H9 (cell line): ENCODE results near the gene BRINP2. TPM values are rescaled to one million over a fixed set of nuclear protein-coding genes. Genes with fewer than 3 reads are reported as not detected.

Source experiments
- DNase-seq: peaks from one replicate; pipeline ENCODE4 v3.0.0-alpha.2; 2017
- H2AFZ ChIP-seq: one replicate; pipeline ENCODE4 v1.6.1; 2013; ENCODE audit warnings: mild to moderate bottlenecking, low read length, control low read depth, moderate library complexity
- H2AK5ac ChIP-seq: 2 replicates; pipeline ENCODE4 v1.6.1; 2013; ENCODE audit warnings: low read length, control low read depth, mixed read lengths; ENCODE audit not compliant: insufficient read length
- H2BK120ac ChIP-seq: one replicate; pipeline ENCODE4 v1.6.1; 2013; ENCODE audit warnings: low read depth, mild to moderate bottlenecking, low read length, control low read depth, inconsistent platforms; ENCODE audit not compliant: poor library complexity, severe bottlenecking
- H2BK12ac ChIP-seq: 2 replicates; pipeline ENCODE4 v1.6.1; 2013; ENCODE audit warnings: low read length, control low read depth, mixed read lengths, low read depth; ENCODE audit not compliant: insufficient read length
- H2BK15ac ChIP-seq: 2 replicates; pipeline ENCODE4 v1.6.1; 2013; ENCODE audit warnings: low read depth, low read length, control low read depth
- H2BK20ac ChIP-seq: one replicate; pipeline ENCODE4 v1.6.1; 2013; ENCODE audit warnings: low read depth, mild to moderate bottlenecking, low read length, control low read depth, inconsistent platforms; ENCODE audit not compliant: poor library complexity, severe bottlenecking
- H2BK5ac ChIP-seq: 2 replicates; pipeline ENCODE4 v1.6.1; 2013; ENCODE audit warnings: low read length, control low read depth, mixed read lengths; ENCODE audit not compliant: insufficient read length
- H3K14ac ChIP-seq: 2 replicates; pipeline ENCODE4 v1.6.1; 2013; ENCODE audit warnings: low read length, control low read depth; ENCODE audit not compliant: insufficient read depth
- H3K18ac ChIP-seq: 2 replicates; pipeline ENCODE4 v1.6.1; 2013; ENCODE audit warnings: low read depth, mild to moderate bottlenecking, mixed read lengths, low read length, control low read depth; ENCODE audit not compliant: insufficient read length
- H3K23ac ChIP-seq: 2 replicates; pipeline ENCODE4 v1.6.1; 2013; ENCODE audit warnings: low read length, control low read depth, mixed read lengths, low read depth; ENCODE audit not compliant: insufficient read length
- H3K23me2 ChIP-seq: 2 replicates; pipeline ENCODE4 v1.6.1; 2013; ENCODE audit warnings: low read depth, mild to moderate bottlenecking, mixed read lengths, low read length, control low read depth; ENCODE audit not compliant: insufficient read length, poor library complexity, severe bottlenecking
- H3K27ac ChIP-seq: 2 replicates; pipeline ENCODE4 v1.5.1; 2013; ENCODE audit warnings: low read length, control low read depth, mixed read lengths, low read depth; ENCODE audit not compliant: insufficient read length
- H3K27me3 ChIP-seq: 2 replicates; pipeline ENCODE4 v1.6.1; 2013; ENCODE audit warnings: low read length, control low read depth, inconsistent platforms; ENCODE audit not compliant: insufficient read depth
- H3K4ac ChIP-seq: 2 replicates; pipeline ENCODE4 v1.6.1; 2013; ENCODE audit warnings: low read depth, mild to moderate bottlenecking, control low read depth, inconsistent platforms, low read length, moderate library complexity
- H3K4me1 ChIP-seq: 2 replicates; pipeline ENCODE4 v1.6.1; 2013; ENCODE audit warnings: low read length, control low read depth, inconsistent platforms; ENCODE audit not compliant: insufficient read depth
- H3K4me2 ChIP-seq: 2 replicates; pipeline ENCODE4 v1.6.1; 2013; ENCODE audit warnings: low read length, control low read depth, mixed read lengths; ENCODE audit not compliant: insufficient read length, insufficient read depth
- H3K56ac ChIP-seq: 2 replicates; pipeline ENCODE4 v1.6.1; 2013; ENCODE audit warnings: low read depth, mild to moderate bottlenecking, mixed read lengths, low read length, control low read depth; ENCODE audit not compliant: insufficient read length
- H3K79me1 ChIP-seq: 2 replicates; pipeline ENCODE4 v1.6.1; 2013; ENCODE audit warnings: low read depth, mild to moderate bottlenecking, moderate library complexity, low read length, control low read depth, inconsistent platforms; ENCODE audit not compliant: insufficient read depth, poor library complexity, severe bottlenecking
- H3K79me2 ChIP-seq: 2 replicates; pipeline ENCODE4 v1.6.1; 2013; ENCODE audit warnings: low read length, control low read depth, inconsistent platforms; ENCODE audit not compliant: insufficient read depth
- H3K9ac ChIP-seq: 2 replicates; pipeline ENCODE4 v1.6.1; 2013; ENCODE audit warnings: low read length, control low read depth, mixed read lengths; ENCODE audit not compliant: insufficient read length; ENCODE audit errors: extremely low read depth
- H3K9me3 ChIP-seq: one replicate; pipeline ENCODE4 v1.6.1; 2013; ENCODE audit warnings: low read depth, low read length, inconsistent platforms; ENCODE audit not compliant: control insufficient read depth
- H3T11ph ChIP-seq: one replicate; pipeline ENCODE4 v1.6.1; 2013; ENCODE audit warnings: mild to moderate bottlenecking, low read length, control low read depth, inconsistent platforms
- H4K20me1 ChIP-seq: one replicate; pipeline ENCODE4 v1.6.1; 2013; ENCODE audit not compliant: control insufficient read depth, insufficient read length, insufficient read depth
- H4K5ac ChIP-seq: 2 replicates; pipeline ENCODE4 v1.6.1; 2013; ENCODE audit warnings: low read depth, mild to moderate bottlenecking, mixed read lengths, low read length, control low read depth; ENCODE audit not compliant: insufficient read length
- H4K8ac ChIP-seq: replicated peaks from 2 replicates; pipeline ENCODE4 v1.6.1; 2013; ENCODE audit warnings: low read length, control low read depth, mixed read lengths, low read depth; ENCODE audit not compliant: insufficient read length
- H4K91ac ChIP-seq: 2 replicates; pipeline ENCODE4 v1.6.1; 2013; ENCODE audit warnings: low read depth, mild to moderate bottlenecking, moderate library complexity, mixed read lengths, low read length, control low read depth; ENCODE audit not compliant: insufficient read length
- H3K27ac Mint-ChIP-seq, 3 experiments: 2 replicates in 2 of 3; 3 replicates in 1 of 3; pipeline ENCODE4 v1.8.0; 2020 to 2021; ENCODE audit warnings: mixed read lengths in 3 of 3, mild to moderate bottlenecking in 1 of 3, moderate library complexity in 1 of 3
- H3K27me3 Mint-ChIP-seq: 2 replicates; pipeline ENCODE4 v1.8.0; 2021; ENCODE audit warnings: low read depth, mild to moderate bottlenecking, moderate library complexity, mixed read lengths
- H3K36me3 Mint-ChIP-seq, 3 experiments: 2 replicates in 2 of 3; 3 replicates in 1 of 3; pipeline ENCODE4 v1.8.0; 2020 to 2021; ENCODE audit warnings: low read depth in 3 of 3, mixed read lengths in 3 of 3; ENCODE audit not compliant: insufficient read depth in 1 of 3
- H3K4me1 Mint-ChIP-seq, 2 experiments: 2 replicates each; pipeline ENCODE4 v1.8.0; 2020; ENCODE audit warnings: mixed read lengths in 2 of 2
- H3K4me3 Mint-ChIP-seq, 2 experiments: 2 replicates in 1 of 2; 3 replicates in 1 of 2; pipeline ENCODE4 v1.8.0; 2020 to 2021; ENCODE audit warnings: mild to moderate bottlenecking in 2 of 2, mixed read lengths in 2 of 2, moderate library complexity in 1 of 2
- H3K9me3 Mint-ChIP-seq, 2 experiments: 2 replicates in 1 of 2; 3 replicates in 1 of 2; pipeline ENCODE4 v1.8.0; 2020; ENCODE audit warnings: mild to moderate bottlenecking in 2 of 2, mixed read lengths in 2 of 2, moderate library complexity in 1 of 2
- CTCF ChIP-seq: fragments of 200-600 bp; sonication (generic); conservative IDR thresholded peaks from 3 replicates; pipeline ENCODE4 v1.8.0; 2021; ENCODE audit warnings: antibody characterized with exemption, mild to moderate bottlenecking
- WGBS: extraction: QIAGEN DNeasy Blood & Tissue Kit; methylation state at CpG from one replicate; pipeline ENCODE4 v1.1.7; 2013; ENCODE audit warnings: missing lambda C conversion rate, low lambda C conversion rate, mixed read lengths; ENCODE audit not compliant: insufficient read length; ENCODE audit errors: extremely low coverage; 5-methylcytosine and 5-hydroxymethylcytosine counted together
- total RNA-seq: library from RNA; stranded (reverse); gene quantifications from 2 replicates; pipeline ENCODE4 v1.2.1, GENCODE V29; 2021

The BRINP2 gene
- total RNA-seq, 1 experiment from 2014 or later, result not detected

GRCh38 chr1:177236962-177237361 lies 66.2 kb downstream of the BRINP2 start:
- Histone ChIP-seq H3K4me1 (no peaks in the 10 kb centered on the region), H3K4me2 (no peak overlapping the region), H3K79me1 (no peaks in the 10 kb centered on the region), H2BK15ac (no peak overlapping the region), H3K79me2 (no peaks in the 10 kb centered on the region), H4K8ac (no peak overlapping the region), H3T11ph (no peak overlapping the region), H3K56ac (no peak overlapping the region), H3K14ac (no peak overlapping the region), H3K23me2 (no peaks in the 10 kb centered on the region), H3K9ac (no peak overlapping the region), H4K5ac (no peak overlapping the region), H3K27ac (no peak overlapping the region), H2BK12ac (no peak overlapping the region), H2BK120ac (no peak overlapping the region), H3K18ac (no peak overlapping the region), H4K91ac (no peak overlapping the region), H3K9me3 (no peaks in the 10 kb centered on the region), H2AFZ (no peak overlapping the region), H3K27me3 (no peaks in the 10 kb centered on the region), H2AK5ac (no peak overlapping the region), H4K20me1 (no peaks in the 10 kb centered on the region), H2BK5ac (no peak overlapping the region), H3K4ac (no peak overlapping the region), H3K23ac (no peak overlapping the region), H2BK20ac (no peak overlapping the region)
- Mint-ChIP-seq H3K27ac (no peak overlapping the region), H3K4me3 (no peak overlapping the region), H3K36me3 (no peaks in the 10 kb centered on the region), H3K9me3 (no peaks in the 10 kb centered on the region), H3K4me1 (peaks cover 12 to 18% of the 10 kb centered on the region in 2 experiments), H3K27me3 (peaks cover 2% of the 10 kb centered on the region)
- no CpG with 5 or more reads among the region's 4 CpGs for WGBS
- no peak for TF ChIP-seq CTCF
- DNase-seq, result no peak
